ENCODE data around the gene SPANXN2. TPM values are rescaled to one million over a fixed set of nuclear protein-coding genes. Genes with fewer than 3 reads are reported as not detected.

Gene SPANXN2
- polyA plus RNA-seq, 3 donors = not detected

GRCh38 chrX:143757887-143758286, 37.3 kb upstream of the SPANXN2 start:
- Histone ChIP-seq H4K20me1 (ENCODE audit: insufficient read depth, low read length) (no peaks in the 10 kb centered on the region), H3K79me2 (ENCODE audit: insufficient read depth, low read length) (no peaks in the 10 kb centered on the region), H3K36me3 (replicated peaks in 1 of 2; ENCODE audit: control insufficient read depth in 1 of 2, insufficient read depth in 2 of 2, low read length in 2 of 2) (no peaks in the 10 kb centered on the region), H3K27ac (ENCODE audit: low read depth in 1 of 2, low read length in 2 of 2) (no peak overlapping the region), H3K4me1 (ENCODE audit: control insufficient read depth in 1 of 2, insufficient read depth in 2 of 2, low read length in 2 of 2) (no peaks in the 10 kb centered on the region), H3K4me2 (replicated peaks; ENCODE audit: extremely low read depth, low read length, poor library complexity, severe bottlenecking) (no peak overlapping the region), H3K27me3 (ENCODE audit: control insufficient read depth in 2 of 2, insufficient read depth in 2 of 2, low read length in 2 of 2) (no peaks in the 10 kb centered on the region), H3K9ac (ENCODE audit: insufficient read depth, low read length, poor library complexity, severe bottlenecking) (no peak overlapping the region), H3K9me3 (replicated peaks in 1 of 2; ENCODE audit: control insufficient read depth in 1 of 2, insufficient read depth in 1 of 2, low read length in 2 of 2) (peaks cover 6 to 17% of the 10 kb centered on the region in 2 donors), H3K4me3 (replicated peaks in 1 of 3; ENCODE audit: low read depth in 2 of 3, low read length in 3 of 3) (no peak overlapping the region), H2AFZ (ENCODE audit: insufficient read depth, low read depth, low read length, poor library complexity, severe bottlenecking) (no peak overlapping the region)
- no peak overlapping the region for H3K4me3 Mint-ChIP-seq
- no peak for DNase-seq
- 80% methylated on average over 1 of the region's 7 CpGs for WGBS (ENCODE audit: insufficient coverage)
- peaks cover 0 to 2% (median 0%) of the 10 kb centered on the region in 3 donors for H3K27me3 Mint-ChIP-seq (ENCODE audit: low read depth in 3 of 3)
- intact Hi-C loops (cut with micrococcal nuclease) = no loop called here
- H3K9me3 Mint-ChIP-seq = peaks cover 0 to 12% (median 4%) of the 10 kb centered on the region in 7 donors
- no peak for TF ChIP-seq CTCF (IDR thresholded peaks at IDR 0.05)
- H3K36me3 Mint-ChIP-seq = no peaks in the 10 kb centered on the region
- no peak overlapping the region for H3K27ac Mint-ChIP-seq
- H3K4me1 Mint-ChIP-seq = no peaks in the 10 kb centered on the region

DNA sequence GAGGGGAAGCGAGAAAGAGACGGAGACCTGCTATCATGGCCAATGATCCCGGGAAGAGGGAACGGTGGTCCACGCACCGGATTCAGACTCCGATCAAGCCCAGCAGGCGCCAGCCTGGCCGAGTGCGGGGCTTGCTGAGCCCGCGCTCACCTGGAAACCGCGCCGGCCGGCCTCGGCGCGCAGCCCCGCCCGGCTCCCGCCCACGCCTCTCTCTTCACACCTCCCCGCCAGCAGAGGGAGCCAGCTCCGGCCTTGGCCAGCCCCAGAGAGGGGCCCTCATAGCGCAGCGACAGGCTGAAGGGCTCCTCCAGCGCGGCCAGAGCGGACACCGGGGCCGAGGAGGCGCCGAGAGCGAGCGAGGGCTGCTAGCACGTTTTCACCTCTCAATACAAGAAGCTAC, 36.8 kb upstream of the SPANXN2 start:
- Mint-ChIP-seq H3K4me3 (no peak overlapping the region), H3K9me3 (peaks cover 0 to 12% (median 4%) of the 10 kb centered on the region in 7 donors), H3K36me3 (no peaks in the 10 kb centered on the region), H3K27ac (no peak overlapping the region), H3K27me3 (ENCODE audit: low read depth in 3 of 3) (peaks cover 0 to 2% (median 0%) of the 10 kb centered on the region in 3 donors), H3K4me1 (no peaks in the 10 kb centered on the region)
- Histone ChIP-seq H3K4me3 (replicated peaks in 1 of 3; ENCODE audit: low read depth in 2 of 3, low read length in 3 of 3) (no peak overlapping the region), H3K4me2 (replicated peaks; ENCODE audit: extremely low read depth, low read length, poor library complexity, severe bottlenecking) (no peak overlapping the region), H3K9ac (ENCODE audit: insufficient read depth, low read length, poor library complexity, severe bottlenecking) (no peak overlapping the region), H3K4me1 (ENCODE audit: control insufficient read depth in 1 of 2, insufficient read depth in 2 of 2, low read length in 2 of 2) (no peaks in the 10 kb centered on the region), H3K27me3 (ENCODE audit: control insufficient read depth in 2 of 2, insufficient read depth in 2 of 2, low read length in 2 of 2) (no peaks in the 10 kb centered on the region), H3K79me2 (ENCODE audit: insufficient read depth, low read length) (no peaks in the 10 kb centered on the region), H3K27ac (ENCODE audit: low read depth in 1 of 2, low read length in 2 of 2) (no peak overlapping the region), H3K36me3 (replicated peaks in 1 of 2; ENCODE audit: control insufficient read depth in 1 of 2, insufficient read depth in 2 of 2, low read length in 2 of 2) (no peaks in the 10 kb centered on the region), H2AFZ (ENCODE audit: insufficient read depth, low read depth, low read length, poor library complexity, severe bottlenecking) (no peak overlapping the region), H4K20me1 (ENCODE audit: insufficient read depth, low read length) (no peaks in the 10 kb centered on the region), H3K9me3 (replicated peaks in 1 of 2; ENCODE audit: control insufficient read depth in 1 of 2, insufficient read depth in 1 of 2, low read length in 2 of 2) (peaks cover 6 to 17% of the 10 kb centered on the region in 2 donors)
- 94% methylated on average over 20 of the region's 37 CpGs for WGBS (ENCODE audit: insufficient coverage)
- intact Hi-C loops (cut with micrococcal nuclease) = no loop called here
- no peak for DNase-seq
- TF ChIP-seq CTCF (IDR thresholded peaks at IDR 0.05) = no peak
